Measurements from ENCODE around the gene SNX24.

Gene SNX24

DNA sequence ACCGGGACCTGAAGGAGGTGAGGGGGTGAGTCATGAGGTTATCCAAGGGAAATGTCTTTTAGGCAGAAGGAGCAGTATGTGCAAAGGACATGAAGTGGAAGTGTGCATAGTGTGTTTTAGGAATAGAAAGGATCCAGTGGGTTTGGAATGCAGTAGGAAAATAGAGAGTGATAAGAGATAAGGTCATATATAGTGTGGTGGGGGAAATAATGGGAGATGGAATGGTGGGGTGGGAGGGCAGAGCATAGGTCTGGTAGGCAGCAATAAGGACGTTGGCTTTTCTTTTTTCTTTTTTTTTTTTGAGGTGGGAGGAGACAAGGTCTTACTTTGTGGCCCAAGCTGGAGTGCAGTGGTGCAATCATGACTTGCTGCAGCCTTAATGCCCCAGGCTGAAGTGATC lies 17.8 kb downstream of the SNX24 start:
- Mint-ChIP-seq H3K27ac (no peak overlapping the region), H3K9me3 (no peaks in the 10 kb centered on the region), H3K36me3 (ENCODE audit: low read depth) (peaks cover 20% of the 10 kb centered on the region), H3K4me1 (no peaks in the 10 kb centered on the region), H3K4me3 (no peak overlapping the region), H3K27me3 (ENCODE audit: low read depth) (no peaks in the 10 kb centered on the region)
- TF ChIP-seq, protein P1, sequence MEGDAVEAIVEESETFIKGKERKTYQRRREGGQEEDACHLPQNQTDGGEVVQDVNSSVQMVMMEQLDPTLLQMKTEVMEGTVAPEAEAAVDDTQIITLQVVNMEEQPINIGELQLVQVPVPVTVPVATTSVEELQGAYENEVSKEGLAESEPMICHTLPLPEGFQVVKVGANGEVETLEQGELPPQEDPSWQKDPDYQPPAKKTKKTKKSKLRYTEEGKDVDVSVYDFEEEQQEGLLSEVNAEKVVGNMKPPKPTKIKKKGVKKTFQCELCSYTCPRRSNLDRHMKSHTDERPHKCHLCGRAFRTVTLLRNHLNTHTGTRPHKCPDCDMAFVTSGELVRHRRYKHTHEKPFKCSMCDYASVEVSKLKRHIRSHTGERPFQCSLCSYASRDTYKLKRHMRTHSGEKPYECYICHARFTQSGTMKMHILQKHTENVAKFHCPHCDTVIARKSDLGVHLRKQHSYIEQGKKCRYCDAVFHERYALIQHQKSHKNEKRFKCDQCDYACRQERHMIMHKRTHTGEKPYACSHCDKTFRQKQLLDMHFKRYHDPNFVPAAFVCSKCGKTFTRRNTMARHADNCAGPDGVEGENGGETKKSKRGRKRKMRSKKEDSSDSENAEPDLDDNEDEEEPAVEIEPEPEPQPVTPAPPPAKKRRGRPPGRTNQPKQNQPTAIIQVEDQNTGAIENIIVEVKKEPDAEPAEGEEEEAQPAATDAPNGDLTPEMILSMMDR (IDR thresholded peaks at IDR 0.05; ENCODE audit: unreplicated experiment in 3 of 3) = no peak

DNA sequence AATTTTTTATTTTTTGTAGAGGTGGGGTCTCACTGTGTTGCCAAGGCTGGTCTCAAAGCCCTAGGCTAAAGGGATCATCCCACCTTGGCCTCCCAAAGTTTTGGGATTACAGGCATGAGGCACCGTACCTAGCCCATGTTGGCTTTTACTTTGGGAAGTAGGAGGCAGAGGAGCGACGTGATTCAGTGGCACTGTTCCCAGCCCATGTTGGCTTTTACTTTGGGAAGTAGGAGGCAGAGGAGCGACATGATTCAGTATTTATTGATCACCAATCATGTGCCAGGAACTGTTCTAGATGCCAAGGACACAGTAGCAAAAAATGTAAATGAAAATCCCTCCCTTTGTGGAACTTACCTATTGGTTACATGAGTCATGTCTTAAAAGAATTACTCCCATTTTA lies 18.3 kb downstream of the SNX24 start:
- Mint-ChIP-seq H3K4me1 (no peaks in the 10 kb centered on the region), H3K36me3 (ENCODE audit: low read depth) (peaks cover 24% of the 10 kb centered on the region), H3K27ac (no peak overlapping the region), H3K9me3 (no peaks in the 10 kb centered on the region), H3K27me3 (ENCODE audit: low read depth) (no peaks in the 10 kb centered on the region), H3K4me3 (no peak overlapping the region)
- TF ChIP-seq, protein P1 (IDR thresholded peaks at IDR 0.05; ENCODE audit: unreplicated experiment in 3 of 3) = no peak

DNA sequence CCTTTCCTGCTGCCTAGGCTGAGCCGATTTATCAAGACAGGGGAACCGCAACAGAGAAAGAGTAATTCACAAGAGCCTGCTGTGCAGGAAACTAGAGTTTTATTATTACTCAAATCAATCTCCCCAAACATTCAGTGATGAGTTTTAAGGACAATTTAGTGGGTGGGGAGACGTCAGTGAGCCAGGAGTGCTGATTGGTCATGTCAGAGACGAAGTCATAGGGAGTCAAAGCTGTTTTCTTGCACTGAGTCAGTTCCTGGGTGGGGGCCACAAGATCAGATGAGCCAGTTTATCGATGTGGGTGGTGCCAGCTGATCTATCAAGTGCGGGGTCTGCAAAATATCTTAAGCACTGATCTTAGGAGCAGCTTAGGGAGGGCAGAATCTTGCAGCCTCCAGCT lies 19.0 kb downstream of the SNX24 start:
- Mint-ChIP-seq H3K27ac (no peak overlapping the region), H3K36me3 (ENCODE audit: low read depth) (peaks cover 29% of the 10 kb centered on the region), H3K4me1 (no peaks in the 10 kb centered on the region), H3K9me3 (no peaks in the 10 kb centered on the region), H3K27me3 (ENCODE audit: low read depth) (no peaks in the 10 kb centered on the region), H3K4me3 (no peak overlapping the region)
- TF ChIP-seq, protein P1 (IDR thresholded peaks at IDR 0.05; ENCODE audit: unreplicated experiment in 3 of 3) = no peak

DNA sequence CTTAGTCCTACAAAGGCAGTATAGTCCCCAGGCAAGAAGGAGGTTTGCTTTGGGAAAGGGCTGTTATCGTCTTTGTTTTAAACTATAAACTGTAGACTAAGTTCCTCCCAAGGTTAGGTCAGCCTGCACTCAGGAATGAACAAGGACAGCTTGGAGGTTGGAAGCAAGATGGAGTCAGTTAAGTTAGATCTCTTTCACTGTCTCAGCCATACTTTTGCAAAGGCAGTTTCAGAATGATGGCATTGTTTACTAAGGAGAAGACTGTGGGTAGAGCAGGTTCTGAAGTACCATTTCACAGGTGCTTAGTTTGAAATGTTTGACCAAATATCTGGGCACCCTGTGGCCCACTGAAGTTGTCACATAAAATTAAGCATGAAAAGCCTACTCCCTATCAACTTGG lies 19.4 kb downstream of the SNX24 start:
- peaks cover 29% of the 10 kb centered on the region for H3K36me3 Mint-ChIP-seq (ENCODE audit: low read depth)
- no peaks in the 10 kb centered on the region for H3K27me3 Mint-ChIP-seq (ENCODE audit: low read depth)

DNA sequence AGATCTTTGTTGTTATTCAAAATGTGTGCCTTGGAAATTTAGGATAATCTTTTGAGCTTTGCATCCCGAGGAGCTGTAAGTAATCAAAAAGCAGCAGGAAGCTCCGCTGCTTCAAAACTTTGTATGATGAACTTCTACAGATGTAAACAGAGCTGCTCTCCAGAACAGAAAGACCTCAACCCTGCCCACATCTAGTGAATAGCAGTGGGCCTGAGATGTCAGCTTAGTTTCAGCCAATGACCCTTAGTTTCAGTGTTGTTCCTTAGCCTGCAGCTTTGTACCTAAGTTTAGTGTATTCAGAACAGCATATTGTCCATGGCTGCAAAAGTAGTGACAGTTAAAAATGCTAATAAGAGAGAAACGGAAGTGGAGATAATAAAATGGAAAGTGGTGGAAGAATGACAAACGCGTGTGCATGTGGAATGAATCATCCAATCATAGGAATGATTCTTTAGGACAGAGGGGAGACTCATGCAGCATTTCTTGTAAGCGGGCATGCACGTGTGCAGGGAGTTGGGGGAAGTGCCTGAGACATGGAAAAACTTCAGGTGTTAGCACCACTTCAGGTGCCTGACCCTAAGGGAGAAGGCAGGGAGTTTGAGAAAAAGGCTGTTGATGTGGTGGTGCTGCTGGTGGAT lies 24.9 kb downstream of the SNX24 start:
- Mint-ChIP-seq H3K27ac (no peak overlapping the region), H3K36me3 (ENCODE audit: low read depth) (peaks cover 28% of the 10 kb centered on the region), H3K4me3 (no peak overlapping the region), H3K27me3 (ENCODE audit: low read depth) (no peaks in the 10 kb centered on the region), H3K4me1 (peaks cover 4% of the 10 kb centered on the region), H3K9me3 (no peaks in the 10 kb centered on the region)
- TF ChIP-seq, protein P1 (IDR thresholded peaks at IDR 0.05; ENCODE audit: unreplicated experiment in 3 of 3) = no peak

More for the DNA sequence above, 19.4 kb downstream of the SNX24 start:
- no peak overlapping the region for H3K27ac Mint-ChIP-seq
- no peaks in the 10 kb centered on the region for H3K4me1 Mint-ChIP-seq
- no peaks in the 10 kb centered on the region for H3K9me3 Mint-ChIP-seq
- H3K4me3 Mint-ChIP-seq = no peak overlapping the region
- TF ChIP-seq, protein P1 (IDR thresholded peaks at IDR 0.05; ENCODE audit: unreplicated experiment in 3 of 3) = no peak

DNA sequence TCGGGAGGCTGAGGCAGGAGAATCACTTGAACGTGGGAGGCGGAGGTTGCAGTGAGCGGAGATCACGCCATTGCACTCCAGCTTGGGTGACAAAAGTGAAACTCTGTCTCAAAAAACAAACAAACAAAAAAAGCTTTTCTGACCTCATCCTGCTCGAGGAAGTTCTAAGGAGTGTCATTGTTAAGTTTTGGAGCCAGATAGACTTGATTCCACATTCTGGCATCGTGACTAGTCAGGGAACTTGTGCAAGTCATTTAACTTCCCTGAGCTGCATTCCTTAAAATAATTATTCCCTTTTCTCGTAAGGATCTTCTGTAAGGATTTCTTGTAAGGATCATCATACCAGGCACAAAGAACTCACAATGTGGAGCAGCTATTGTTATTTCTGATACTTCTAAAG lies 26.2 kb downstream of the SNX24 start:
- H3K4me3 Mint-ChIP-seq = no peak overlapping the region
- peaks cover 4% of the 10 kb centered on the region for H3K4me1 Mint-ChIP-seq
- TF ChIP-seq, protein P1 (IDR thresholded peaks at IDR 0.05; ENCODE audit: unreplicated experiment in 3 of 3) = no peak
- no peaks in the 10 kb centered on the region for H3K9me3 Mint-ChIP-seq
- H3K27me3 Mint-ChIP-seq (ENCODE audit: low read depth) = no peaks in the 10 kb centered on the region
- no peak overlapping the region for H3K27ac Mint-ChIP-seq
- H3K36me3 Mint-ChIP-seq (ENCODE audit: low read depth) = peaks cover 26% of the 10 kb centered on the region
